Parathyroid adenoma (tissue), 2 donors: Measurements from ENCODE around the gene BBOX1.
"Not testable (repeated sequence)": the region's sequence is repeated elsewhere in the genome, so short reads cannot be mapped to it uniquely, and the experiment has no call there.

ENCODE experiments used
- H2AFZ ChIP-seq: fragments of 300-600 bp; sonication (generic); one replicate; pipeline ENCODE4 v1.7.0; 2017; ENCODE audit warnings: antibody characterized with exemption, mild to moderate bottlenecking
- H3K27ac ChIP-seq: fragments of 300-600 bp; sonication (generic); one replicate; pipeline ENCODE4 v1.7.0; 2017
- H3K27me3 ChIP-seq: fragments of 300-600 bp; sonication (generic); one replicate; pipeline ENCODE4 v1.7.0; 2017; ENCODE audit warnings: low read length; ENCODE audit not compliant: control insufficient read depth, insufficient read depth
- H3K36me3 ChIP-seq: fragments of 300-600 bp; sonication (generic); one replicate; pipeline ENCODE4 v1.7.0; 2017; ENCODE audit warnings: low read length; ENCODE audit not compliant: control insufficient read depth, insufficient read depth
- H3K4me1 ChIP-seq: fragments of 300-600 bp; sonication (generic); one replicate; pipeline ENCODE4 v1.7.0; 2017; ENCODE audit warnings: control low read depth
- H3K4me2 ChIP-seq: fragments of 300-600 bp; sonication (generic); one replicate; pipeline ENCODE4 v1.7.0; 2017; ENCODE audit warnings: low read length
- H3K4me3 ChIP-seq: fragments of 300-600 bp; sonication (generic); one replicate; pipeline ENCODE4 v1.7.0; 2017; ENCODE audit warnings: low read depth, low read length
- H3K79me2 ChIP-seq: fragments of 300-600 bp; sonication (generic); one replicate; pipeline ENCODE4 v1.7.0; 2017; ENCODE audit warnings: control low read depth
- H3K9ac ChIP-seq: fragments of 300-600 bp; sonication (generic); one replicate; pipeline ENCODE4 v1.7.0; 2017; ENCODE audit warnings: mild to moderate bottlenecking
- H3K9me3 ChIP-seq: fragments of 300-600 bp; sonication (generic); one replicate; pipeline ENCODE4 v1.7.0; 2017; ENCODE audit warnings: low read length; ENCODE audit not compliant: control insufficient read depth
- CTCF ChIP-seq: fragments of 300-600 bp; sonication (generic); IDR thresholded peaks from one replicate; pipeline ENCODE4 v1.7.0; 2017; ENCODE audit warnings: antibody characterized with exemption, mild to moderate bottlenecking
- donor health status: primary hyperparathyroidism.

BBOX1 gene

GRCh38 chr11:27173545-27173944 lies 132.9 kb downstream of the BBOX1 start:
- Histone ChIP-seq H3K9ac (no peak overlapping the region), H3K36me3 (no peaks in the 10 kb centered on the region), H3K4me1 (no peaks in the 10 kb centered on the region), H3K9me3 (no peaks in the 10 kb centered on the region), H3K79me2 (no peaks in the 10 kb centered on the region), H3K4me3 (no peak overlapping the region), H3K4me2 (no peak overlapping the region), H3K27me3 (no peaks in the 10 kb centered on the region), H3K27ac (no peak overlapping the region), H2AFZ (no peak overlapping the region)
- TF ChIP-seq CTCF, result no peak

DNA sequence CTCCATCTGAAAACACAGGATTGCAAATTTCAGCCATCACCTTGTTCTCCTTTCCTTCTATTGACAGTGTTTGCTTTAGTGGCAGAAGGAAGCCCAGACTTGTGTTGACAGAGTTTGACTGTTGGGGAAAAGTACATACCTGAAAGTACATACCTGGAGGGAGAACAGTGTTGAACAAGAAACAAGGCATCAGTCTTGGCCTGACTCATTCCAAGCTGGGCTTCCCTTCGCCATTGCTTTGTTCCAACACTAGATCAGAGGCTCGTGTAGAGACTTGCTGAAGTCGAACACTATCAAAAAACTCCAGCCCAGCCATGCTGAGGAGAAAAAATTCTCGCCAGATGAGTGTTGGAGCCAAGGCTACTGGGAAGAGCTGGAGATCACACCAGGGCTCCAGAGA lies 133.4 kb downstream of the BBOX1 start:
- H3K4me3 ChIP-seq, result no peak overlapping the region
- H3K27me3 ChIP-seq, result no peaks in the 10 kb centered on the region
- no peaks in the 10 kb centered on the region for H3K9me3 ChIP-seq
- H2AFZ ChIP-seq, result no peak overlapping the region
- no peaks in the 10 kb centered on the region for H3K36me3 ChIP-seq
- no peaks in the 10 kb centered on the region for H3K79me2 ChIP-seq
- no peak for TF ChIP-seq CTCF
- no peak overlapping the region for H3K9ac ChIP-seq
- H3K4me1 ChIP-seq, result no peaks in the 10 kb centered on the region
- no peak overlapping the region for H3K27ac ChIP-seq
- no peak overlapping the region for H3K4me2 ChIP-seq

DNA sequence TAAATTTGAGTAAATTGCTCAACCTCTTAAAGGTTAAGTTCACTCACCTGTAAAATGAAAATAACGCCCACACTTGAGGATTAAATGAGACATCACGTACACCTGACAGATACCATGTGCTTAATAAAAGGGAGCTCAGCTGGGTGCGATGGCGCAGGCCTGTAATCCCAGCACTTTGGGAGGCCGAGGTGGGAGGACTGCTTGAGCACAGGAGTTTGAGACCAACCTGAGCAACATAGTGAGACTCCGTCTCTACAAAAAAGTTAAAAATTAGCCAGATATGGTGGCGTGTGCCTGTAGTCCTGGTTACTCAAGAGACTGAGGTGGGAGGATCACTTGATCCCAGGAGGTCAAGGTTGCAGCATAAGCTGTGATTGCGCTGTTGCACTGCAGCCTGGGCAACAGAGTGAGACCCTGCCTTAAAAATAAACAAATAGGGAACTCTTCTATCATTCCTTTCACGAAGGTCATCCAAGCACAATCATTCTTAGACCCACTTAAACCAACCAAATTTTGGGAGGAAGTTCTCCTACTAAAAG lies 134.1 kb downstream of the BBOX1 start:
- Histone ChIP-seq H2AFZ (no peak overlapping the region), H3K27ac (no peak overlapping the region), H3K79me2 (no peaks in the 10 kb centered on the region), H3K9ac (no peak overlapping the region), H3K4me1 (no peaks in the 10 kb centered on the region), H3K4me3 (no peak overlapping the region), H3K27me3 (no peaks in the 10 kb centered on the region), H3K36me3 (no peaks in the 10 kb centered on the region), H3K4me2 (no peak overlapping the region), H3K9me3 (no peaks in the 10 kb centered on the region)
- TF ChIP-seq CTCF, result no peak

GRCh38 chr11:27175562-27175961 lies 134.9 kb downstream of the BBOX1 start:
- not testable (repeated sequence) for H3K9me3 ChIP-seq, H3K27ac ChIP-seq, H3K4me2 ChIP-seq, H2AFZ ChIP-seq, H3K9ac ChIP-seq, H3K4me1 ChIP-seq, H3K36me3 ChIP-seq, H3K4me3 ChIP-seq, H3K27me3 ChIP-seq, H3K79me2 ChIP-seq
